ENCODE measurements around the gene WWC1.

Gene WWC1

GRCh38 chr5:168260353-168261226 is 30.9 kb upstream of the WWC1 start:
- peaks cover 15% of the 10 kb centered on the region for H3K27me3 Mint-ChIP-seq (ENCODE audit: low read depth)
- H3K27ac Mint-ChIP-seq = peak overlapping the region in 2 of 3 experiments; percentile 8 to 81
- H3K4me3 Mint-ChIP-seq = no peak overlapping the region
- no peaks in the 10 kb centered on the region for H3K36me3 Mint-ChIP-seq (ENCODE audit: low read depth)
- H3K9me3 Mint-ChIP-seq = no peaks in the 10 kb centered on the region
- H3K4me1 Mint-ChIP-seq = no peaks in the 10 kb centered on the region
- TF ChIP-seq CTCF (IDR thresholded peaks at IDR 0.05; ENCODE audit: unreplicated experiment in 3 of 3) = no peak

- no peaks in the 10 kb centered on the region for H3K36me3 Mint-ChIP-seq (ENCODE audit: low read depth)
- peak overlapping the region in 1 of 3 experiments; percentile 81 for H3K27ac Mint-ChIP-seq
- H3K4me1 Mint-ChIP-seq = no peaks in the 10 kb centered on the region
- no peak overlapping the region for H3K4me3 Mint-ChIP-seq
- peaks cover 15% of the 10 kb centered on the region for H3K27me3 Mint-ChIP-seq (ENCODE audit: low read depth)
- no peaks in the 10 kb centered on the region for H3K9me3 Mint-ChIP-seq
- TF ChIP-seq CTCF (IDR thresholded peaks at IDR 0.05; ENCODE audit: unreplicated experiment in 3 of 3) = no peak
These were observed 30.2 kb upstream of the WWC1 start for GRCh38 chr5:168261227-168261571.

GRCh38 chr5:168262042-168262743 is 29.3 kb upstream of the WWC1 start:
- TF ChIP-seq CTCF (IDR thresholded peaks at IDR 0.05; ENCODE audit: unreplicated experiment in 3 of 3) = no peak
- H3K27me3 Mint-ChIP-seq (ENCODE audit: low read depth) = peaks cover 14% of the 10 kb centered on the region
- no peaks in the 10 kb centered on the region for H3K4me1 Mint-ChIP-seq
- no peaks in the 10 kb centered on the region for H3K36me3 Mint-ChIP-seq (ENCODE audit: low read depth)
- H3K9me3 Mint-ChIP-seq = no peaks in the 10 kb centered on the region
- H3K27ac Mint-ChIP-seq = no peak overlapping the region
- H3K4me3 Mint-ChIP-seq = no peak overlapping the region

- H3K36me3 Mint-ChIP-seq (ENCODE audit: low read depth) = no peaks in the 10 kb centered on the region
- peaks cover 11% of the 10 kb centered on the region for H3K27me3 Mint-ChIP-seq (ENCODE audit: low read depth)
- H3K4me1 Mint-ChIP-seq = no peaks in the 10 kb centered on the region
- no peak for TF ChIP-seq CTCF (IDR thresholded peaks at IDR 0.05; ENCODE audit: unreplicated experiment in 3 of 3)
- H3K27ac Mint-ChIP-seq = no peak overlapping the region
- H3K9me3 Mint-ChIP-seq = no peaks in the 10 kb centered on the region
- no peak overlapping the region for H3K4me3 Mint-ChIP-seq
These were observed 28.3 kb upstream of the WWC1 start for GRCh38 chr5:168263121-168263520.

- Mint-ChIP-seq H3K27ac (no peak overlapping the region), H3K36me3 (ENCODE audit: low read depth) (no peaks in the 10 kb centered on the region), H3K4me3 (no peak overlapping the region), H3K9me3 (no peaks in the 10 kb centered on the region), H3K27me3 (ENCODE audit: low read depth) (peaks cover 25% of the 10 kb centered on the region), H3K4me1 (peaks cover 22% of the 10 kb centered on the region)
- no peak for TF ChIP-seq CTCF (IDR thresholded peaks at IDR 0.05; ENCODE audit: unreplicated experiment in 3 of 3)
These were observed 25.4 kb upstream of the WWC1 start for GRCh38 chr5:168266016-168266415.
